Esophagus squamous epithelium (tissue), 4 donors: Measurements from ENCODE around the gene WNK2.

Experiments
- POLR2A ChIP-seq, 4 donors: fragments of 450-650 bp; IDR thresholded peaks; one replicate each; pipeline ENCODE4 v1.6.1; 2017; ENCODE audit warnings: antibody characterized with exemption in 4 of 4, mild to moderate bottlenecking in 4 of 4, moderate library complexity in 3 of 4
- TF ChIP-seq, protein P1 (sequence below), 6 experiments: fragments of 450-650 bp in 4 of 6; fragments of 200-600 bp in 2 of 6; sonication (generic) in 2 of 6; IDR thresholded peaks; one replicate each; pipeline ENCODE4 v1.5.1; 2016 to 2019; ENCODE audit warnings: antibody characterized with exemption in 6 of 6, mild to moderate bottlenecking in 4 of 6, moderate library complexity in 4 of 6

DNA sequence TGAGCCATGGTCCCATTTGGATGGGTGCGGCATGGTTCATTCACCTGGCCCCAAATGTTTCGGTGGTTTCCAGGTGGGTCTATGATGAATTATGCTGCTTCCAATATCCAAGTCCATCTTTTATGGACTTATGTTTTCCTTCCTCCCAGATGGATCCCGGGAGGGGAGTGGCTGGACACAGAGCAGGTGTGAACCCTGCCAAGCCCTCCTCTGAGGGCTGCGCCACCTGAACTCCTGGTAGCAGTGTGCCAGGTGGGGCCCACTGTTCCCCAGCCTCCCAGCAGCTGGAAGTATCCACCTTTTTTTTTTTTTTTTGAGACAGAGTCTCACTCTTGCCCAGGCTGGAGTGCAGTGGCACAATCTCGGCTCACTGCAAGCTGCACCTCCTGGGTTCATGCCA, 42.9 kb downstream of the WNK2 start:
- TF ChIP-seq POLR2A (IDR thresholded peaks at IDR 0.05): no peak
- TF ChIP-seq, protein P1, sequence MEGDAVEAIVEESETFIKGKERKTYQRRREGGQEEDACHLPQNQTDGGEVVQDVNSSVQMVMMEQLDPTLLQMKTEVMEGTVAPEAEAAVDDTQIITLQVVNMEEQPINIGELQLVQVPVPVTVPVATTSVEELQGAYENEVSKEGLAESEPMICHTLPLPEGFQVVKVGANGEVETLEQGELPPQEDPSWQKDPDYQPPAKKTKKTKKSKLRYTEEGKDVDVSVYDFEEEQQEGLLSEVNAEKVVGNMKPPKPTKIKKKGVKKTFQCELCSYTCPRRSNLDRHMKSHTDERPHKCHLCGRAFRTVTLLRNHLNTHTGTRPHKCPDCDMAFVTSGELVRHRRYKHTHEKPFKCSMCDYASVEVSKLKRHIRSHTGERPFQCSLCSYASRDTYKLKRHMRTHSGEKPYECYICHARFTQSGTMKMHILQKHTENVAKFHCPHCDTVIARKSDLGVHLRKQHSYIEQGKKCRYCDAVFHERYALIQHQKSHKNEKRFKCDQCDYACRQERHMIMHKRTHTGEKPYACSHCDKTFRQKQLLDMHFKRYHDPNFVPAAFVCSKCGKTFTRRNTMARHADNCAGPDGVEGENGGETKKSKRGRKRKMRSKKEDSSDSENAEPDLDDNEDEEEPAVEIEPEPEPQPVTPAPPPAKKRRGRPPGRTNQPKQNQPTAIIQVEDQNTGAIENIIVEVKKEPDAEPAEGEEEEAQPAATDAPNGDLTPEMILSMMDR (IDR thresholded peaks at IDR 0.05): no peak
